ENCODE results near the gene ETV6.

Gene ETV6

GRCh38 chr12:11869406-11869805, 219.9 kb downstream of the ETV6 start:
- DNase-seq, result no peak

GRCh38 chr12:11870041-11870451, 220.6 kb downstream of the ETV6 start:
- no peak for DNase-seq

DNA sequence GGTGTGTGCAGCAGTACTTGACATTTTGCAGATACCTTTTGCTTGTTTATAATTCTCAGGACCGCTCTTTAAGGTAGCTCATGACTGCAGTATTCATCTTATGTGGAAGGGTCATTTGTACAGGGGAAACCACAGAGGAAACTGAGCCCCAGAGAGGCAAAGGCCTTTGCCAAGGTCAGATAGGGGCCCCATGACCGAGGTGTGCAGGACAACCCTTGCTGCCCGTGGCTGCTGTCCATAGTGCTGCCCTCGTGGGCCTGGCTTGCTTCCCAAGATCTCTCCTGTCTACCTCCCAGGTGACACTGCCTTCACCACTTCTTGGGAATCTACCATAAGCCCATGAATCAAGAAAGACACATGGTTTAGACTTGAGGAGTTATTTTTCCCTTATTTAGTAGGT, 222.6 kb downstream of the ETV6 start:
- no peak for DNase-seq

DNA sequence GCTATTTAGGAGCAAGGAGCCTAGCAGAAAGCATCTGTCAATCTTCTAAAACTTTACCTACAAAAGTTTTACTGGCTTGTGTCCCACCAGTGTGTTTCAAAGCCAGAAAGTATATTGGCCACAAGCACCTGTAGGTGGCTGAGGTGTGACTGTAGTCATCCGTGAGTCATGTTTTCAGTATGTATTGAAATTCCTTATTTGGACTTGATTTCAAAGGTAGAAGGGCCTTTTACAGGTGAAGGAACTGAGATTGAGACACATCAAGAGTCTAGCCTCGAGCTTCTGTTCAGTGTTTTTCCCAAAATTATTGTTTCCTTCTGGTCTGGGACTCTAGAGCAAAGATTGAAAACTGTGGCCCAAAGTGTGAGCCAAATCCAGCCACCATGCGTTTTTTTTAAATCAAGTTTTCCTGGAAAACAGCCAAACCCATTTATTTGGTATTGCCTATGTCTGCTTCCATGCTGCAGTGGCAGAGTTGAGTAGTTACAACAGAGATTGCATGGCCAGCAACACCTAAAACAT, 226.0 kb downstream of the ETV6 start:
- DNase-seq, result no peak

DNA sequence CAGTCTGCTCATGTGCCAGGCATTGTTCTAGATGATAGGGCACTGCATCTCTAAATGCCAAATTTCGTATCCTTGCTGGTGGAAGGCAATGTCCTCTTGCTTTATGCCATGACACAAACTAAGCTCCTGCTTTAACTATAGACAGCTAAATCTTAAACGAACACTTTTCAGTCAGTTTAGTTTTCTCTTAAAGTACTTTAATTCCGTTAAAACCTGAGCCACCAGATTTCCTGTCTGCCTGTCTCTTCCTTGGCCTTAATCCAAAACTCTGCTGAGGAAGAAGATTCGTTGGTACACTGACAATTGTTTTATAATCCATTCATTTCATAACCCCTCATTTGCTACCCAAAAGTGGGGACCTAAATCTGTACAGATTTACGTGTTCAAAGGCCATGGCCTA, 226.8 kb downstream of the ETV6 start:
- DNase-seq, result no peak

- DNase-seq, result no peak
Measured at GRCh38 chr12:11877102-11877826, 227.8 kb downstream of the ETV6 start.

- DNase-seq, result no peak
Measured at GRCh38 chr12:11877869-11878780, 228.7 kb downstream of the ETV6 start.

DNA sequence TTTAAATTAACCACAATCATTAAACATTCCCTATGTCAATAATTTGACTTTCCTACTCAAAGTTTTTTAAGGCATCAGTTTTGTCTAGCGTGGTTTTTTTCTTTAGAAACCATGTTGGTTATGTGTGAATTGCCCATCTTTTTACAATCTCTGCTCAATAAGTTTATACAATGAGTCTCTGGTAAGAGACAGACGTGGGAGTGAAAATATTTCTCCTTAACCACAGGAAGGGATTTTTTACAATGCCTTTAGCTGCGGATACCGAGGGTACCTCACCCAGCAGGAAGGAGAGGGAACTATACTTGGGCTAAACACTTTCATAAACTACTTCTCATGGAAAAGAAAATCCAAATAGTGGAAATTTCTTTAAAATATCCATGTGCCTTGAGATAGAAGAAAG, 229.8 kb downstream of the ETV6 start:
- DNase-seq, result no peak

GRCh38 chr12:11880381-11880780, 230.9 kb downstream of the ETV6 start:
- no peak for DNase-seq

GRCh38 chr12:11881835-11882234, 232.4 kb downstream of the ETV6 start:
- DNase-seq, result no peak

- no peak for DNase-seq
Measured at GRCh38 chr12:11882301-11883019, 233.0 kb downstream of the ETV6 start.

GRCh38 chr12:11884116-11884515, 234.6 kb downstream of the ETV6 start:
- DNase-seq, result no peak

GRCh38 chr12:11884706-11885105, 235.2 kb downstream of the ETV6 start:
- DNase-seq, result no peak

- no peak for DNase-seq
Measured at GRCh38 chr12:11885261-11886038, 236.0 kb downstream of the ETV6 start.

- DNase-seq, result no peak
Measured at GRCh38 chr12:11886339-11886738, 236.9 kb downstream of the ETV6 start.

GRCh38 chr12:11888029-11888428, 238.6 kb downstream of the ETV6 start:
- DNase-seq, result no peak

DNA sequence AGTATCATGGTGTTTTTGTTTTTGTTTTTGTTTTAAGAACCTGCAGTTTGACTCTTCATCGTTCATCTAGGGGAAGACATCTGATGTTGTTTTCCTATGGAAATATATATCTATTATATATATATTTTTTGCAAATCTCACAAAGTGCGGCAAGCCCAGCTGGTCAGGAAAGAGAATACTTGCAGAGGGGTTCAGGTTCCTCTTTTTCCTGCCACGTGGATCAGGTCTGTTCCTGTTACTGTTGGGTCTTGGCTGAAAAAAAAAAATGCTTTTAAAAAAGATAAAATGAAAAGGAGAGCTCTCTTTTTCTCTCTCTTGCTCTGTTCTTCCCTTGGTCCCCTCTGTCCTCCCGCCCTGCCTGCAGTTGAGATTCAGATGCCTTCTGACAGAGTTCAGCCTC, 241.9 kb downstream of the ETV6 start:
- no peak for DNase-seq

DNA sequence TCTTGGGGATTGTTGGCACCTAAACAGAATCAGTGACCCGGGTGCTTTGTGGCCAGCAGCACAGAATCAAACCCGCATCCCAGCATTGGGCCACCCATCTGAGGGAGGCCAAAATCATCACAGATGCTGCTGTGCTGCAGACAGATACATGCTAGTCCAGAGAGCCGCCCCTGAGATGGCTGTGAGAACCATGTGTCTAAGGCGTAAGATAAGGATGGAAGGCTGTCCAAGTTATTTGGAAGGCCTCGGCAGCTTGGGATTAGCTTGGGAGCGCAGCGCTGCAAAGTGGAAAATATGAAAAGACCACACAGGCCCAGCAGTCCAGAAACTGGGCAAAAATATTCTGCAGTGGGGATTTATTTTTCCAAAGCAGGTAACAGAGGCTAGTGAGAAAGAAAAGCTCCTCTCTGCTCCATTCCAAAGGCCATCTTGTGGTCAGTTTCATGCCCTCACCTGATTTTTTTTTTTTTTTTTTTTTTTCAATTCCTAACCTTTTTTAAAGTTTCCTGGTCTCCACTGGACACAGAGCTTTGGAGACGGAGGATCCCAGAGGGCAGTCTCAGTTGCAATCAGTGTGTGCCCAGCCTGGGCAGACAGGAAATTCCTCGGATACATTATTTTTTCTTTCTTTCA, 242.4 kb downstream of the ETV6 start:
- DNase-seq, result no peak

DNA sequence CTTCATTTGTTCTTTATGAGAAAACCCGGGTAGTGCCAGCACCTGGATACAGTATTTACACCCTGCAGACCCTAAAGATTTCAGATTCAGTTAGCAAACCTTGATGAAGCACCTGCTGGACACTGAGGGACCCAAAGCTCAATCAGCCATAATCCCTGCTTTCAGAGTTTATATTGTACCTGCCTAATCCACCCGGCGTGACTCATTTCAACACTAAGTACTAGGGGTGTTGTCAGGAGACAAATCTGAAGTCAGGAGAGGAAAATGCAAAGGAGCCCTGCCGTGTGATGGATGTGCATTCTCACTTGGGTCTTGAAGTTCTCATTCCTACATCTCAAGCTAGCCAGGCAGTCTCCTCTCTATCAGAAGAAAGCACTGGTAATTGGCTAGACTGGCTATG, 244.5 kb downstream of the ETV6 start:
- DNase-seq, result no peak

GRCh38 chr12:11894890-11895289, 245.4 kb downstream of the ETV6 start:
- DNase-seq, result no peak

DNA sequence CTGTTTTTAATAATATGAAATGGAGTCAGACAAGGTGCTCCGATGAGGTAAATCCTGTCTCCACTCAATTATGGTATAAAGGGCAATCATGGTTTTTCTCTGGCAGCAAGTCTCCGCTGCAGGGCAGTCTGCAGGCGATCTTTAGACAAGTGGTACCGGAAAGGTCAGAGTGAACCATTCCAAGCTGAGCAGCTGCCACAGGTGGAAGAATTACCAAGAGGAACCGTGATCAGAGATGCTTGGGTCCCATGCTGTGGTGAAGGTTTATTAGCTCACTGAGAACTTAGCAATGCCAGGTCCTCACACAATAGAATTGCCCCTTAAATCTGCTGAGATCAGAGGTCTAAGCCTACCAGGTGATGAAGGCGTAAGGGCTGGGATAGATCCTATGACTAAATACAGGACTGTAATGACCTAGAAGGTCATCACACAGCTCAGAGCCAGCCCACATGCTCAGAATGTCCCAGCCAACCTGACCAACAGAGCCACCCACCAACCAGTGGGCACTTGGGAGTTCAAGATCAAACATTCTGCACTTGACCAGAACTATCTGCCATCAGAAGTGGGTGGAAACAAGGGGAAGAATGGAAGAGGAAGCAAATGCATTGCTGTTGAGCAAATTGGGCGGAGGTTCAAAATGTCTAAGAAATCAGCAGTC, 246.1 kb downstream of the ETV6 start:
- DNase-seq, result no peak
